ENCODE results near the gene PIEZO2. TPM values are rescaled to one million over a fixed set of nuclear protein-coding genes. Genes with fewer than 3 reads are reported as not detected.

Gene PIEZO2
- total RNA-seq, 1 experiment from 2014 or later: 0.57 TPM

- TF ChIP-seq SIN3A (IDR thresholded peaks at IDR 0.05; ENCODE audit: borderline replicate concordance, insufficient read depth, low read depth, low read length) (no peak), REST (IDR thresholded peaks at IDR 0.05; ENCODE audit: insufficient read depth in 1 of 2, low read depth in 2 of 2, low read length in 1 of 2) (no peak), POLR2AphosphoS5 (IDR thresholded peaks at IDR 0.05; ENCODE audit: low read depth, low read length) (no peak), CTCF (IDR thresholded peaks at IDR 0.05) (no peak), TCF7L2 (IDR thresholded peaks at IDR 0.05; ENCODE audit: low read depth, low read length) (no peak)
- Histone ChIP-seq H3K9me3 (ENCODE audit: control insufficient read depth, insufficient read depth, low read depth, low read length) (no peaks in the 10 kb centered on the region), H3K36me3 (ENCODE audit: control insufficient read depth, insufficient read depth, low read length) (no peaks in the 10 kb centered on the region), H3K27ac (ENCODE audit: low read length) (no peak overlapping the region), H3K4me1 (ENCODE audit: control insufficient read depth, insufficient read depth, low read length) (no peaks in the 10 kb centered on the region), H3K27me3 (ENCODE audit: control insufficient read depth, insufficient read depth, low read length) (no peaks in the 10 kb centered on the region), H3K4me3 (ENCODE audit: low read depth in 2 of 2, low read length in 2 of 2) (no peak overlapping the region)
- in situ Hi-C loops (cut with HindIII; ENCODE audit: low pct_unique_long_range_greater_than_20kb, low sequenced_read_pairs): no loop called here
- BruUV-seq (replicated peaks): no TSS peak
- DNase-seq (ENCODE audit: low read depth, low spot score) (no peak), ATAC-seq (no peak)
- intact Hi-C loops (cut with micrococcal nuclease; ENCODE audit: unreplicated experiment): no loop called here
- ChIA-PET CTCF (no interaction called here), POLR2A (no interaction called here)
These were observed 392.0 kb downstream of the PIEZO2 start for GRCh38 chr18:10757349-10757748.

GRCh38 chr18:10755855-10756254, 393.5 kb downstream of the PIEZO2 start:
- intact Hi-C loops (cut with micrococcal nuclease; ENCODE audit: unreplicated experiment) (no loop called here), in situ Hi-C loops (cut with HindIII; ENCODE audit: low pct_unique_long_range_greater_than_20kb, low sequenced_read_pairs) (no loop called here)
- CTCF ChIA-PET: no interaction called here
- DNase-seq (ENCODE audit: low read depth, low spot score) (no peak), ATAC-seq (no peak)
- H3K9me3 ChIP-seq (ENCODE audit: control insufficient read depth, insufficient read depth, low read depth, low read length): no peaks in the 10 kb centered on the region
- no TSS peak for BruUV-seq (replicated peaks)
- no peaks in the 10 kb centered on the region for H3K4me1 ChIP-seq (ENCODE audit: control insufficient read depth, insufficient read depth, low read length)
- POLR2A ChIA-PET: no interaction called here
- no peaks in the 10 kb centered on the region for H3K27me3 ChIP-seq (ENCODE audit: control insufficient read depth, insufficient read depth, low read length)
- no peak overlapping the region for H3K27ac ChIP-seq (ENCODE audit: low read length)
- no peak for TF ChIP-seq SIN3A (IDR thresholded peaks at IDR 0.05; ENCODE audit: borderline replicate concordance, insufficient read depth, low read depth, low read length)
- TF ChIP-seq REST (IDR thresholded peaks at IDR 0.05; ENCODE audit: insufficient read depth in 1 of 2, low read depth in 2 of 2, low read length in 1 of 2): no peak
- TF ChIP-seq POLR2AphosphoS5 (IDR thresholded peaks at IDR 0.05; ENCODE audit: low read depth, low read length): no peak
- no peak for TF ChIP-seq TCF7L2 (IDR thresholded peaks at IDR 0.05; ENCODE audit: low read depth, low read length)
- TF ChIP-seq CTCF (IDR thresholded peaks at IDR 0.05): no peak
- no peak overlapping the region for H3K4me3 ChIP-seq (ENCODE audit: low read depth in 2 of 2, low read length in 2 of 2)
- no peaks in the 10 kb centered on the region for H3K36me3 ChIP-seq (ENCODE audit: control insufficient read depth, insufficient read depth, low read length)

Data from Panc1 (cell line).